ENCODE measurements around the gene MORC2. TPM values are rescaled to one million over a fixed set of nuclear protein-coding genes. Genes with fewer than 3 reads are reported as not detected.

The MORC2 gene
- total and polyA plus RNA-seq, 9 of the 15 experiments (the other 6 are each of a cell fraction or from before 2014, with no cell fraction given): 3.3 to 34.7 (median 16.7) TPM

- TF ChIP-seq AFF4 (CRISPR knock-in tag; IDR thresholded peaks at IDR 0.05) (no peak), NEUROD1 (IDR thresholded peaks at IDR 0.05; ENCODE audit: borderline replicate concordance, low read depth, low read length, partially characterized antibody) (peak; percentile 65), RAD51 (IDR thresholded peaks at IDR 0.05; ENCODE audit: borderline replicate concordance, low read depth) (peak; percentile 100), L3MBTL2 (IDR thresholded peaks at IDR 0.05) (peak; percentile 20), ZFP91 (CRISPR knock-in tag; IDR thresholded peaks at IDR 0.05) (peak; percentile 100), ZNF324 (CRISPR knock-in tag; IDR thresholded peaks at IDR 0.05) (no peak; the same call in 1 of the 2 replicates), E2F3 (CRISPR knock-in tag; IDR thresholded peaks at IDR 0.05) (peak; percentile 35; the same call in 1 of the 2 replicates), NR2C2 (CRISPR knock-in tag; IDR thresholded peaks at IDR 0.05) (0 out of 2 replicates have a peak, but pooled peaks have one; percentile 36), NR2C2 (tag; IDR thresholded peaks at IDR 0.05) (peak; percentile 81), GABPB1 (CRISPR knock-in tag; IDR thresholded peaks at IDR 0.05) (peak; percentile 87), KAT7 (CRISPR knock-in tag; IDR thresholded peaks at IDR 0.05; ENCODE audit: borderline replicate concordance) (no peak), EGR1 (conservative IDR thresholded peaks at IDR 0.05) (peak; percentile 91), WHSC1 (IDR thresholded peaks at IDR 0.05; ENCODE audit: low read length) (no peak), REST (IDR thresholded peaks at IDR 0.05; ENCODE audit: borderline replicate concordance) (peak; percentile 96; the same call in 1 of the 2 replicates), REST (CRISPR knock-in tag; IDR thresholded peaks at IDR 0.05; ENCODE audit: low read depth) (no peak), NFXL1 (CRISPR knock-in tag; IDR thresholded peaks at IDR 0.05) (no peak)
Measured at GRCh38 chr22:30968924-30969531, 454 bp upstream of the MORC2 start, which contains the start of gene TUG1 (continued).

Data from K562 (cell line).